GM12878 (cell line): Measurements from ENCODE around the gene CNN1. TPM values are rescaled to one million over a fixed set of nuclear protein-coding genes. Genes with fewer than 3 reads are reported as not detected.

Experiments
- CBX5 ChIP-seq: sonication (generic); IDR thresholded peaks from 2 replicates; pipeline ENCODE4 v1.6.1; 2016; ENCODE audit warnings: low read depth, moderate library complexity, mild to moderate bottlenecking, inconsistent platforms
- DPF2 ChIP-seq: fragments of 450-650 bp; IDR thresholded peaks from 2 replicates; pipeline ENCODE4 v1.6.1; 2017; ENCODE audit warnings: mild to moderate bottlenecking
- EED ChIP-seq: sonication (generic); IDR thresholded peaks from 2 replicates; pipeline ENCODE4 v1.6.1; 2016; ENCODE audit warnings: antibody characterized with exemption, low read depth
- ESRRA ChIP-seq: IDR thresholded peaks from 2 replicates; pipeline ENCODE4 v1.6.1; 2012; ENCODE audit warnings: mild to moderate bottlenecking, low read length, improper control_type of control experiment
- KDM1A ChIP-seq: fragments of 200-600 bp; sonication (generic); IDR thresholded peaks from 2 replicates; pipeline ENCODE4 v1.6.1; 2016; ENCODE audit warnings: borderline replicate concordance
- NR2F1 ChIP-seq: fragments of 450-650 bp; conservative IDR thresholded peaks from 2 replicates; pipeline ENCODE4 v1.6.1; 2017; ENCODE audit warnings: mild to moderate bottlenecking
- NRF1 ChIP-seq: conservative IDR thresholded peaks from 2 replicates; pipeline ENCODE4 v1.6.1; 2011; ENCODE audit warnings: mild to moderate bottlenecking, low read depth, low read length, improper control_type of control experiment
- SREBF1 ChIP-seq: IDR thresholded peaks from 2 replicates; pipeline ENCODE4 v1.6.1; 2012; ENCODE audit warnings: mild to moderate bottlenecking, low read length
- STAT1 ChIP-seq: fragments of 450-650 bp; conservative IDR thresholded peaks from 2 replicates; pipeline ENCODE4 v1.6.1; 2014; ENCODE audit warnings: antibody characterized with exemption, mild to moderate bottlenecking
- TARDBP ChIP-seq: IDR thresholded peaks from 2 replicates; pipeline ENCODE4 v1.6.1; 2016; ENCODE audit warnings: borderline replicate concordance
- TCF3 ChIP-seq: IDR thresholded peaks from 2 replicates; pipeline ENCODE4 v1.6.1; 2012; ENCODE audit warnings: low read depth, mild to moderate bottlenecking, low read length, borderline replicate concordance; ENCODE audit not compliant: insufficient read depth
- YY1 ChIP-seq: IDR thresholded peaks from 2 replicates; pipeline ENCODE4 v1.6.1; 2011; ENCODE audit warnings: low read depth, mild to moderate bottlenecking, low read length
- ZBTB4 ChIP-seq: fragments of 450-650 bp; formaldehyde crosslinking; IDR thresholded peaks from 2 replicates; pipeline ENCODE4 v1.4.0; 2022; ENCODE audit warnings: mild to moderate bottlenecking, moderate library complexity
- ZNF207 ChIP-seq: fragments of 450-650 bp; IDR thresholded peaks from 2 replicates; pipeline ENCODE4 v1.6.1; 2014; ENCODE audit warnings: antibody characterized with exemption, mild to moderate bottlenecking, borderline replicate concordance
- ZNF622 ChIP-seq: fragments of 450-650 bp; IDR thresholded peaks from 2 replicates; pipeline ENCODE4 v1.6.1; 2017; ENCODE audit warnings: mild to moderate bottlenecking, inconsistent platforms
- ZSCAN29 ChIP-seq: fragments of 450-650 bp; IDR thresholded peaks from 2 replicates; pipeline ENCODE4 v1.6.1; 2017; ENCODE audit warnings: mild to moderate bottlenecking, moderate library complexity
- polyA plus RNA-seq, 11 experiments: library from polyadenylated mRNA; depleted of rRNA in 4 of 11; unstranded in 6 of 11; stranded (reverse) in 5 of 11; fragments of >200 nt; fragmentation: Nextera tagmentation in 4 of 11; fragmentation: Illumina TruSeq in 1 of 11; extraction: Ambion mirVana in 4 of 11; extraction: Trizol in 1 of 11; gene quantifications; 1 replicate in 1 of 11; 2 replicates in 10 of 11; pipeline versions ENCODE4 v1.2.1 to v1.2.3, GENCODE V29; 2011 to 2016; ENCODE audit warnings: inconsistent platforms in 2 of 11, missing spikeins in 2 of 11, low read depth in 1 of 11
- total RNA-seq, 4 experiments: library from RNA; depleted of rRNA in 3 of 4; stranded (reverse); fragments of >200 nt in 3 of 4; fragmentation: Illumina TruSeq in 1 of 4; extraction: Trizol in 1 of 4; gene quantifications; 2 replicates each; pipeline versions ENCODE4 v1.2.1 to v1.2.3, GENCODE V29; 2013 to 2021
- TF ChIP-seq, protein P1 (sequence below): IDR thresholded peaks from 2 replicates; pipeline ENCODE4 v1.6.1; 2011; ENCODE audit warnings: borderline replicate concordance, low read depth, mild to moderate bottlenecking, moderate library complexity, low read length; ENCODE audit not compliant: insufficient read depth, poor library complexity, severe bottlenecking
- TF ChIP-seq, protein P2 (sequence below): IDR thresholded peaks from 2 replicates; pipeline ENCODE4 v1.6.1; 2012; ENCODE audit warnings: low read depth, low read length, improper control_type of control experiment
- TF ChIP-seq, protein P3 (sequence below): IDR thresholded peaks from 2 replicates; pipeline ENCODE4 v1.6.1; 2011; ENCODE audit warnings: low read depth, low read length, improper control_type of control experiment, borderline replicate concordance

CNN1 gene
- total and polyA plus RNA-seq, 10 of the 15 experiments (the other 5 are each of a cell fraction or from before 2014, with no cell fraction given): 0.03 to 0.58 (median 0.22) TPM; not detected in 1

DNA sequence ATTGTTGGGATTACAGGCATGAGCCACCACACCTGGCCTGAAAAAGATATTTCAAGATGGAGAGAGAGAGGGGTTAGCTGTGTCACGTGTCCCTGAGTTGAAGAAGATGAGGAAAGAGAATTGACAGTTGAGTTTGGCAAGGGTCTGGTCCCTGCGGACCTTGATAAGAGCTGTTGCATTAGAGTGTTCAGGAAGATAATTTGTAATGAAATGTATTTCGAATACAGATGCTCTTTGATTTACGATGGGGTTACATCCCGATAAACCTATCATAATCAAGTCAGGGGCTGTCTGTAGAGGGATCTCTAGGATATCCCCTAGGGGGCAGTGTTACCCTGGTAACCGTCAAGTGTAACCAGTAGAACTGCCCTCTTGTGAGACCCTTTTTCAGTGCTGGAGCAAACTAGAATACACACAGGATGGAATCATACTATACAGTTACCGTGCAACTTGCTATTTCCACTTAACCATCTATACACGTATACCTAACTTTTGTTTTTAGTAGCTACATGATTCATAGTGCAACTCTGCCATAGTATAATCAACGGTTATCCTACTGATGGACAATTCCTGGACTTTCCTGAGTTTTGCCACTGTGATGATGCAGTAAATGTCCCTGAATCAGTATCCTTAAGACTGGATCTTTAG lies 21.9 kb downstream of the CNN1 start (continued):
- TF ChIP-seq ZBTB4 (CRISPR knock-in tag): no peak
- TF ChIP-seq YY1: peak; percentile 48; the same call in 1 of the 2 replicates
- no peak for TF ChIP-seq SREBF1
- peak; percentile 72 for TF ChIP-seq EED
- TF ChIP-seq, protein P1, sequence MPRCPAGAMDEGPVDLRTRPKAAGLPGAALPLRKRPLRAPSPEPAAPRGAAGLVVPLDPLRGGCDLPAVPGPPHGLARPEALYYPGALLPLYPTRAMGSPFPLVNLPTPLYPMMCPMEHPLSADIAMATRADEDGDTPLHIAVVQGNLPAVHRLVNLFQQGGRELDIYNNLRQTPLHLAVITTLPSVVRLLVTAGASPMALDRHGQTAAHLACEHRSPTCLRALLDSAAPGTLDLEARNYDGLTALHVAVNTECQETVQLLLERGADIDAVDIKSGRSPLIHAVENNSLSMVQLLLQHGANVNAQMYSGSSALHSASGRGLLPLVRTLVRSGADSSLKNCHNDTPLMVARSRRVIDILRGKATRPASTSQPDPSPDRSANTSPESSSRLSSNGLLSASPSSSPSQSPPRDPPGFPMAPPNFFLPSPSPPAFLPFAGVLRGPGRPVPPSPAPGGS: no peak
- TF ChIP-seq ZNF207: no peak; the same call in 1 of the 2 replicates
- TF ChIP-seq ESRRA: no peak
- TF ChIP-seq, protein P2, sequence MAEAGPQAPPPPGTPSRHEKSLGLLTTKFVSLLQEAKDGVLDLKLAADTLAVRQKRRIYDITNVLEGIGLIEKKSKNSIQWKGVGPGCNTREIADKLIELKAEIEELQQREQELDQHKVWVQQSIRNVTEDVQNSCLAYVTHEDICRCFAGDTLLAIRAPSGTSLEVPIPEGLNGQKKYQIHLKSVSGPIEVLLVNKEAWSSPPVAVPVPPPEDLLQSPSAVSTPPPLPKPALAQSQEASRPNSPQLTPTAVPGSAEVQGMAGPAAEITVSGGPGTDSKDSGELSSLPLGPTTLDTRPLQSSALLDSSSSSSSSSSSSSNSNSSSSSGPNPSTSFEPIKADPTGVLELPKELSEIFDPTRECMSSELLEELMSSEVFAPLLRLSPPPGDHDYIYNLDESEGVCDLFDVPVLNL: no peak
- peak; percentile 51 for TF ChIP-seq NR2F1
- TF ChIP-seq ZNF622: no peak
- 0 out of 2 replicates have a peak, but pooled peaks have one; percentile 19 for TF ChIP-seq CBX5
- no peak for TF ChIP-seq TARDBP
- TF ChIP-seq DPF2: 0 out of 2 replicates have a peak, but pooled peaks have one; percentile 37
- TF ChIP-seq TCF3: no peak
- no peak for TF ChIP-seq ZSCAN29
- TF ChIP-seq KDM1A: no peak
- no peak for TF ChIP-seq NRF1
- no peak for TF ChIP-seq STAT1
- TF ChIP-seq, protein P3, sequence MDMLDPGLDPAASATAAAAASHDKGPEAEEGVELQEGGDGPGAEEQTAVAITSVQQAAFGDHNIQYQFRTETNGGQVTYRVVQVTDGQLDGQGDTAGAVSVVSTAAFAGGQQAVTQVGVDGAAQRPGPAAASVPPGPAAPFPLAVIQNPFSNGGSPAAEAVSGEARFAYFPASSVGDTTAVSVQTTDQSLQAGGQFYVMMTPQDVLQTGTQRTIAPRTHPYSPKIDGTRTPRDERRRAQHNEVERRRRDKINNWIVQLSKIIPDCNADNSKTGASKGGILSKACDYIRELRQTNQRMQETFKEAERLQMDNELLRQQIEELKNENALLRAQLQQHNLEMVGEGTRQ: no peak
